ENCODE data around the gene KRTAP10-10. TPM values are rescaled to one million over a fixed set of nuclear protein-coding genes. Genes with fewer than 3 reads are reported as not detected.

Gene KRTAP10-10, protein sequence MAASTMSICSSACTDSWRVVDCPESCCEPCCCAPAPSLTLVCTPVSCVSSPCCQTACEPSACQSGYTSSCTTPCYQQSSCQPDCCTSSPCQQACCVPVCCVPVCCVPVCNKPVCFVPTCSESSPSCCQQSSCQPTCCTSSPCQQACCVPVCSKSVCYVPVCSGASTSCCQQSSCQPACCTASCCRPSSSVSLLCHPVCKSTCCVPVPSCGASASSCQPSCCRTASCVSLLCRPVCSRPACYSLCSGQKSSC
- not detected in 2 replicates for total RNA-seq

DNA sequence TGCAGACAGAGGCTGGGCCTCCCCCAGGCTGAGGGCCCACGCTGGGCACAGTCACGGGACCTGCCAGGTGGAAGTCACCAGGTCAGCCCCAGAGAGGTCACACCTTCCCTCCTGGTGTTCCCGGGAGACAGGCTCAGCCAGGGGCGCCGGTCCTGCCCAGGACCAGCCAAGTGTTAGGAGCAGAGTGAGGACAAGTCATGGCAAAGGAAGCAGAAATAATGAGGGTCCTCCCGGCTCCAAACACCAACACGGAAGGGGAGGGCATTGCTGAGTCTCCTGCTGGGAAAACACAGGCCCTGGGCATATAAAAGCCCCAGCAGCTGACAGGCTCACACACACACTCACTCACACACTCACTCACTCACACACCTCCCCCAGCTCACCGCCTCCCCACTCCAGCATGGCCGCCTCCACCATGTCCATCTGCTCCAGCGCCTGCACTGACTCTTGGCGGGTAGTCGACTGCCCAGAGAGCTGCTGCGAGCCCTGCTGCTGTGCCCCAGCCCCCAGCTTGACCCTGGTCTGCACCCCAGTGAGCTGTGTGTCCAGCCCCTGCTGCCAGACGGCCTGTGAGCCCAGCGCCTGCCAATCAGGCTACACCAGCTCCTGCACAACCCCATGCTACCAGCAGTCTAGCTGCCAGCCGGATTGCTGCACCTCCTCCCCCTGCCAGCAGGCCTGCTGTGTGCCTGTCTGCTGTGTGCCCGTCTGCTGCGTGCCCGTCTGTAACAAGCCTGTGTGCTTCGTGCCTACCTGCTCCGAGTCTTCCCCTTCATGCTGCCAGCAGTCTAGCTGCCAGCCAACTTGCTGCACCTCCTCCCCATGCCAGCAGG lies at the start of gene KRTAP10-10:
Gene KRTAP10-10 (plus strand): TSS at position 339 of the 833 bp plus-strand sequence. CDS start 62 bp downstream, at position 401.

DNA sequence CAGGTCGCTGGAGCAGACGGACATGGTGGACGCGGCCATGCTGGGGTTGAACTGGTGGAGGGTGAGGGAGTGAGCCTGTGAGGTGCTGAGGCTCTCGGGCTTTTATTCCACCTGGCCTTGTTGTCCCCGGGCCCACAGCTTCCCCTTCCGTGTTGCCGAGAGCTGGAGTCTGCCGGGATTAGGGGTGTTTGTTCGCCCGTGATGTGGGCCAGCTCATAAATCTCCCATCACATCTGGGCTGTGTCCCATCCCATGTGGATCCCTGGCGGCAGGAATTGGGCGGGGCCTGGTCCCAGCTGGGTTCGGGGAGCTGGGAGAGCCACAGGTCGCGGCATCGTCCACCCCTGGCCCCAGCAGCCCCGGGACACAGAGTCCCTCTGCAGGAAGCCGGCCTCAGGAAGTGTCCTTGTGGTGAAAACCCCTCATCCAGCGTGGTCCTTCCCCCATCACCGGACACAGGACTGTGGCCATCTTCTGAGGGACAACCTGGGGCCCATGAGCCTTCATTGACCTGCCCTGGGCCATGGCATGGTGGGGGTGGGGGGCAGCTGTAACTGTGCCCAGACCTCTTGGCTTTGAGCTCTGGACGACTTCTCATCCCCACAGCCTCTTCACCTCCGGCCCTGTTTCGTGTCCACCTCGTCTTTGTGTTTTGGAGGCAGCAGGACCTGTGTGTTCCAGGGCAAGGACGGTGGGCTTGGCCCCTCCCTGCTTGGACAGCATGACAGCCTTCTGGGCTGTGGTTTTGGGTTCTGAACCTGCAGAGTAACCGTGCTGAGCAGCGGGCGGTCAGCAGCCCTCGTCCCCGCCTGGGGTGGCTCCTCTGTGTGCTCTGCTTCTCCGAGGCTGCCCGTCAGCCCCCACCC lies 44.5 kb upstream of the KRTAP10-10 start, which contains the start of gene KRTAP10-6:
Gene KRTAP10-6 (minus strand): TSS at position 60 of the 866 bp plus-strand sequence. CDS start 21 bp downstream, at position 39.

DNA sequence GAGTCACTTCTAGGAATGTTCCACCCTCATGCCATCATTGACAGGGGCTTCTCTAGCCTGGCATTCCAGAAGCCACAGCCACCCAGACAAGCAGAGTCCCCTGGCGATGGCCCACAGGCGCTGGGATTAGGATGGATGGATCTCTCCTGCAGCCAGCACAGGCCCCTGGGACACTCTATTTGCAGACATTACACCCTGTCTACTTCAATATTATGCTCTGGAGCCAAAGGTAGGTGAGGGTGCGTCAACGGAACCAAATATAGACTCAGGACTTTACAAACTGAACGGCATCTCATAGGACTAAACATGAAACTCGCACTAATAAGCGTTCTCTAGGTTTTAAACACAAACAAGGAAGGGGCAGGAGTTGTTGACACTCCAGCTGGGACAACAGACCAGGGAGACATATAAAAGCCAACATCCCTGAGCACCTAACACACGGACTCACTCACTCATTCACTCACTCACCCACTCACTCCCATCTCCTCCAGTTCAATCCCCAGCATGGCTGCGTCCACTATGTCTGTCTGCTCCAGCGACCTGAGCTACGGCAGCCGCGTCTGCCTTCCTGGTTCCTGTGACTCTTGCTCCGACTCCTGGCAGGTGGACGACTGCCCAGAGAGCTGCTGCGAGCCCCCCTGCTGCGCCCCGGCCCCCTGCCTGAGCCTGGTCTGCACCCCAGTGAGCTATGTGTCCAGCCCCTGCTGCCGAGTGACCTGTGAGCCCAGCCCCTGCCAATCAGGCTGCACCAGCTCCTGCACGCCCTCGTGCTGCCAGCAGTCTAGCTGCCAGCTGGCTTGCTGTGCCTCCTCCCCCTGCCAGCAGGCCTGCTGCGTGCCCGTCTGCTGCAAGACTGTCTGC lies 36.8 kb upstream of the KRTAP10-10 start, which contains the start of gene KRTAP10-7:
Gene KRTAP10-7 (plus strand): TSS at position 480 of the 861 bp plus-strand sequence. CDS start 25 bp downstream, at position 505.

DNA sequence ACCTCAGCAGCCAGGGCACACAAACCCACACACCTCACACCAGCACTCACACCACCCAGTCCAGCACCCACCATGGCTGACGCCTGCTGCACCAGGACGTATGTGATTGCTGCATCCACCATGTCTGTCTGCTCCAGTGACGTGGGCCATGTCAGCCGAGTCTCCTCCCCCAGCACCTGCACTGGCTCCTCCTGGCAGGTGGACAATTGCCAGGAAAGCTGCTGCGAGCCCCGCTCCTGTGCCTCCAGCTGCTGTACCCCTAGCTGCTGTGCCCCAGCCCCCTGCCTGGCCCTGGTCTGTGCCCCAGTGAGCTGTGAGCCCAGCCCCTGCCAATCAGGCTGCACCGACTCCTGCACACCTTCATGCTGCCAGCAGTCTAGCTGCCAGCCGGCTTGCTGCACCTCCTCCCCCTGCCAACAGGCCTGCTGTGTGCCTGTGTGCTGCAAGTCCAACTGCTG lies 25.1 kb upstream of the KRTAP10-10 start, which contains the start of gene KRTAP10-8:
Gene KRTAP10-8 (plus strand): TSS at position 51 of the 458 bp plus-strand sequence. CDS start 22 bp downstream, at position 73.

DNA sequence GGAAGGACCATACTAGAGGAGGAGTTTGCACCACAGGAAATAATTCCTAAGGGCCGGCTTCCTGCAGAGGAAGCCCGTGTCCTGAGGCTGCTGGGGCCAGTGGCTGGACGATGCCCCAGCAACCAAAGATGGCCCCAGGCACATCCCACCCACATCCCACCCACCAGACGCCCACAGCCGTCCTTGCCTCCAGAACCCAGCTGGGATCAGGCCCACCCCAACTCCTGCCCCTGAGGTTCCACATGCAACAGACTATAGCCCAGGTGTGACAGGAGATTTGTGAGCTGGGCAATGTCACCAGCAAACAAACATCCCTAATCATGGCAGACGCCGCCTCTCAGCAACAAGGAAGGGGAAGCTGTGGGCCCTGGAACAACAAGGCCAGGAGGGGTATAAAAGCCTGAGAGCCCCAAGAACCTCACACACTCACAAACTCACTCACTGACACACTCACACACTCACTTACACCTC lies 10.4 kb upstream of the KRTAP10-10 start, which contains the start of gene KRTAP10-9:
Gene KRTAP10-9 (plus strand): TSS at position 421 of the 471 bp plus-strand sequence. CDS start 79 bp downstream, outside the sequence.

DNA sequence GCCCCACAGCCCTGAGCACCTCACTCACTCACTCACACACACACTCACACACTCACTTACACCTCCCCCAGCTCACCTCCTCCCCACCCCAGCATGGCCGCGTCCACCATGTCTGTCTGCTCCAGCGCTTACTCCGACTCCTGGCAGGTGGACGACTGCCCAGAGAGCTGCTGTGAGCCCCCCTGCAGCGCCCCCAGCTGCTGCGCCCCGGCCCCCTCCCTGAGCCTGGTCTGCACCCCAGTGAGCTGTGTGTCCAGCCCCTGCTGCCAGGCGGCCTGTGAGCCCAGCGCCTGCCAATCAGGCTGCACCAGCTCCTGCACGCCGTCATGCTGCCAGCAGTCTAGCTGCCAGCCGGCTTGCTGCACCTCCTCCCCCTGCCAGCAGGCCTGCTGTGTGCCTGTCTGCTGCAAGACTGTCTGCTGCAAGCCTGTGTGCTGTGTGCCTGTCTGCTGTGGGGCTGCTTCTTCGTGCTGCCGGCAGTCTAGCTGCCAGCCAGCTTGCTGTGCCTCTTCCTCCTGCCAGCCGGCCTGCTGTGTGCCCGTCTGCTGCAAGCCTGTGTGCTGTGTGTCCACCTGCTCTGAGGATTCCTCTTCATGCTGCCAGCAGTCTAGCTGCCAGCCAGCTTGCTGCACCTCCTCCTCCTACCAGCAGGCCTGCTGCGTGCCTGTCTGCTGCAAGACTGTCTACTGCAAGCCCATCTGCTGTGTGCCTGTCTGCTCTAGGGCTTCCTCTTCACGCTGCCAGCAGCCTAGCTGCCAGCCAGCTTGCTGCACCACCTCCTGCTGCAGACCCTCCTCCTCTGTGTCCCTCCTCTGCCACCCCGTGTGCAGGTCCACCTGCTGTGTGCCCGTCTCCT lies 9.4 kb downstream of the KRTAP10-10 start, which contains the start of gene KRTAP10-11:
Gene KRTAP10-11 (plus strand): TSS at position 49 of the 856 bp plus-strand sequence. CDS start 45 bp downstream, at position 94.

DNA sequence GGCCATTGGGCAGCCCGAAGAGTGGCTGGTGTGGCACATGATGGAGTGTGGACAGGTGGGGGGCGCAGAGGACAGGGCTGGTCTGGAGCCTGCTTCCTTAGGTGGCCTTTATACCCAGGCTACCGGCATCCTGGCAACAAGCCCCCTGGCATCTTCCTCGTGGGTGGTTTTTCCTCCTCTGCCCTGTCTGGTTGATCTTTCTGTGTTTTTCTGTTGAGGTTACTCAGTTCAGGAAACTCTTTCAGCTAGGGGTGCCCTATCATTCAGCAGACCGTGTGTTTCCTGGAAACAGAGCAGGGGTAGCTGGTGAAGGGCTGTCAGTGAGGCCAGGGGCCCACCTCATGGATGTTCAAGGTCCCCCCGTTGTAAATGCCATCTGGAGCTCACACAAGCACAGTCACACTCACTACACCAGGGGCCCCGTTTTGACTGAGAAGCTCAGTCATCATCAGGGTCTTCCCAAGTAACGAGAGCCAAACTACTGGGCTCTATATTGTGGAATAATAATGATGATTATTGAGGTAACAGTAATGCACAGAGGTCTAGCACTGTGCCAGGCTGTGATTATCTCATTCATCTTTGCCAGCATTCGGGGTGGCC lies 17.5 kb downstream of the KRTAP10-10 start, which contains the start of gene KRTAP12-4:
Gene KRTAP12-4 (minus strand): TSS at position 84 of the 600 bp plus-strand sequence. CDS start 45 bp downstream, at position 39.

DNA sequence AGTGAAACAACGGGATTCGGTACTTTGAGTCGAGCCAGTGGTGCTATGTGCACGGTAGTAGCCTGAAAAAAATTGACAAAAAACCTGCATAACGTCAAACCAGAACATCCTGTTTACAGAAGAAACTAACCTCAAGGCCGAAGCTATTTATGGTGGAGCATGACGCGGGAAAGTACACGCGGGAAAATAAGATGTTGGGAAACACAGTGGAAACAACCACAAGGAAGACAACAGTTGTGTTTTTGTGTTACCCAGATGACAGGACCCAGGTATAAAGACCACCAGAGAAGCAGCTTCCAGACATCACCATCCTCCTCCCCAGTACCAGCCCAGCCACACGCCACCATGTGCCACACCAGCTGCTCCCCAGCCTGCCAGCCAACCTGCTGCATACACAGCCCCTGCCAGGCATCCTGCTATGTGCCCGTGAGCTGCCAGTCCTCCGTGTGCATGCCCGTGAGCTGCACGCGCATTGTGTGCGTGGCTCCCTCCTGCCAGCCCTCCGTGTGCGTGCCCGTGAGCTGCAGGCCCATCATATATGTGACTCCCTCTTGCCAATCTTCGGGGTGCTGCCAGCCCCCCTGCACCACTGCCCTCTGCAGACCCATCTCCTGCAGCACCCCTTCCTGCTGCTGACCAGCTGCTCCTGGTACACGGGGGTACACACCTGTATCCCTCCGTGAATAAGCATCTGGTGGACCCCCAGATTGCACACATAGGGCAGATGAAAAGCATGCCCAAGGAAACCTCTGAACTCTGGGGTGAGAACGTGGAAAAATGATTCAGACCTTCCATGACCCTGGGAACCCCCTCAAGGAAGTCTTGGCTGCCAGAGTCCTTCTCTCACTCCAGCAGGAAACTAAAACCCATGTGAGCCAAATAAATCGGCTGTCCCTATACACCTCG lies 20.7 kb downstream of the KRTAP10-10 start, which contains the start of gene KRTAP12-3:
Gene KRTAP12-3 (plus strand): TSS at position 298 of the 906 bp plus-strand sequence. CDS start 48 bp downstream, at position 346.

DNA sequence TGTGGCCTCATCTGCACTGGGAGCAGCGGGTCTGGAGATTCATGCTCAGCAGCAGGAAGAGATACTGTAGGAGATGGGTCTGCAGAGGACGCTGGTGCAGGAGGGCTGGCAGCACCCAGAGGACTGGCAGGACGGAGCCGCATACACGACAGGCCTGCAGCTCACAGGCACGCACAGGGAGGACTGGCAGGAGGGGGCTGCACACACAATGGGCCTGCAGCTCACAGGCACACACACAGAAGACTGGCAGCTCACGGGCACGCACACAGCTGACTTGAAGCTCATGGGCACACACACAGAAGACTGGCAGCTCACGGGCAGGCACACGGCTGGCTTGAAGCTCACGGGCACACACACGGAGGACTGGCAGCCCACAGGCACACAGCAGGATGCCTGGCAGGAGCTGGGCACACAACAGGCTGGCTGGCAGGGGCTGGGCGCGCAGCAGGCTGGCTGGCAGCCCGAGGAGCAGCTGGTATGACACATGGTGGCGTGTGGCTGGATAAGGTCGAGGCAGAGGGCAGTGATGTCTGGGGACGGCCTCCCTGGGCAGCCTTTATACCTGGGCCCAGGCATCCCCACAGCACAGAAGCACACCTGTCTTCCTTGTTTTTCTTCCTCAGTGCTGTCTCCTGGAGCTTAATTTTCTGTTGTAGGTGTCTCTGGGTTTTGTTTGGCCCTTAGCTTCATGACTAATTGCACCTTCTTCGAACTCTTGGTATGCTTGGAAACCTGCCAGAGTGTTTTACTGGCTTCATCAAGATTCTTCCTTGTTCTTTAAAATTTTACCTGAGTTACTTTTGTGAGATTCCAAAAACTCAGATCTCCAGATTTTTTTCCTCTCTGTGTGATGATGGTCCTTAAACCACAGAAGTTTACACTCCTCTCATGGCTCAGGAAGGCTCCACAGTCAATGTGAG lies 29.5 kb downstream of the KRTAP10-10 start, which contains the start of gene KRTAP12-2:
Gene KRTAP12-2 (minus strand): TSS at position 527 of the 920 bp plus-strand sequence. CDS start 41 bp downstream, at position 486.

DNA sequence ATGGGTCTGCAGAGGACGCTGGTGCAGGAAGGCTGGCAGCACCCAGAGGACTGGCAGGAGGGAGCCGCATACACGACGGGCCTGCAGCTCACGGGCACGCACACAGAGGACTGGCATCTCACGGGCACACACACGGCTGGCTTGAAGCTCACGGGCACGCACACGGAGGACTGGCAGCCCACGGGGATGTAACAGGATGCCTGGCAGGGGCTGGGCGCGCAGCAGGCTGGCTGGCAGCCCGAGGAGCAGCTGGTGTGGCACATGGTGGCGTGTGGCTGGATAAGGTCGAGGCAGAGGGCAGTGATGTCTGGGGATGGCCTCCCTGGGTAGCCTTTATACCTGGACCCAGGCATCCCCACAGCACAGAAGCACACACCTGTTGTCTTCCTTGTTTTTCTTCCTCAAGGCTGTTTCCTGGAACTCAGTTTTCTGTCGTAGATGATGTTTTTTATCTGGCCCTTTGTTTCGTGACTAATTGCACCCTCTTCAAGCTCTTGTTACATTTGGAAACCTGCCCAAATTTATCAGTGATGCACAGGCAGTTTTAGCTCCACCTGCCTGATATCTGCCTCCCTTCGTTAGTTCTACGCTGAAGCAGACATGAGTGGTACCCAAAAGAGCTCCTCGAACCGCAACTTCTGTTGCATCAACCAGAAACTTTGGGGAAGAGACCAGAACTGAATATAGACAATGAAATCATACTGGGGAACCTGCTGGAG lies 44.9 kb downstream of the KRTAP10-10 start, which contains the start of gene KRTAP12-1:
Gene KRTAP12-1 (minus strand): TSS at position 303 of the 719 bp plus-strand sequence. CDS start 40 bp downstream, at position 263.

Other genes starting within 250 kb of the KRTAP10-10 start
- under 0.01 and 0.14 TPM in 2 replicates for gene LRRC3, start 181.8 kb upstream of the KRTAP10-10 start, total RNA-seq
- gene KRTAP10-1, start 97.2 kb upstream of the KRTAP10-10 start, total RNA-seq: not detected in 2 replicates
- not detected in 2 replicates for gene KRTAP10-2, start 85.9 kb upstream of the KRTAP10-10 start, total RNA-seq
- gene KRTAP10-3, start 78.6 kb upstream of the KRTAP10-10 start, total RNA-seq: not detected in 2 replicates
- not detected in 2 replicates for gene KRTAP10-4, start 63.6 kb upstream of the KRTAP10-10 start, total RNA-seq
- not detected in 2 replicates for gene KRTAP10-5, start 56.8 kb upstream of the KRTAP10-10 start, total RNA-seq
- not detected in 2 replicates for gene KRTAP10-6, start 44.9 kb upstream of the KRTAP10-10 start, total RNA-seq
- gene KRTAP10-7, start 36.8 kb upstream of the KRTAP10-10 start, total RNA-seq: not detected in 2 replicates
- gene KRTAP10-8, start 25.3 kb upstream of the KRTAP10-10 start, total RNA-seq: not detected in 2 replicates
- gene KRTAP10-9, start 10.3 kb upstream of the KRTAP10-10 start, total RNA-seq: not detected in 2 replicates
- gene KRTAP10-11, start 9.1 kb downstream of the KRTAP10-10 start, total RNA-seq: not detected in 2 replicates
- not detected in 2 replicates for gene KRTAP12-4, start 17.3 kb downstream of the KRTAP10-10 start, total RNA-seq
- gene KRTAP12-3, start 20.6 kb downstream of the KRTAP10-10 start, total RNA-seq: not detected in 2 replicates
- not detected in 2 replicates for gene KRTAP12-2, start 29.6 kb downstream of the KRTAP10-10 start, total RNA-seq
- not detected in 2 replicates for gene KRTAP12-1, start 44.8 kb downstream of the KRTAP10-10 start, total RNA-seq
- not detected in 2 replicates for gene KRTAP10-12, start 59.8 kb downstream of the KRTAP10-10 start, total RNA-seq
- gene TSPEAR, start 74.2 kb downstream of the KRTAP10-10 start, total RNA-seq: not detected in 2 replicates
- gene UBE2G2, start 164.5 kb downstream of the KRTAP10-10 start, total RNA-seq: 45.4 and 85.0 TPM in 2 replicates
- 64.4 and 67.0 TPM in 2 replicates for gene SUMO3, start 180.7 kb downstream of the KRTAP10-10 start, total RNA-seq
- 268 and 335 TPM in 2 replicates for gene PTTG1IP, start 236.3 kb downstream of the KRTAP10-10 start, total RNA-seq